ENCODE measurements around the gene MERTK. TPM values are rescaled to one million over a fixed set of nuclear protein-coding genes. Genes with fewer than 3 reads are reported as not detected.

MERTK gene
- total and polyA plus RNA-seq, 2 of the 13 experiments (the other 11 are each of a cell fraction or from before 2014, with no cell fraction given), result 37.3 to 44.7 TPM

DNA sequence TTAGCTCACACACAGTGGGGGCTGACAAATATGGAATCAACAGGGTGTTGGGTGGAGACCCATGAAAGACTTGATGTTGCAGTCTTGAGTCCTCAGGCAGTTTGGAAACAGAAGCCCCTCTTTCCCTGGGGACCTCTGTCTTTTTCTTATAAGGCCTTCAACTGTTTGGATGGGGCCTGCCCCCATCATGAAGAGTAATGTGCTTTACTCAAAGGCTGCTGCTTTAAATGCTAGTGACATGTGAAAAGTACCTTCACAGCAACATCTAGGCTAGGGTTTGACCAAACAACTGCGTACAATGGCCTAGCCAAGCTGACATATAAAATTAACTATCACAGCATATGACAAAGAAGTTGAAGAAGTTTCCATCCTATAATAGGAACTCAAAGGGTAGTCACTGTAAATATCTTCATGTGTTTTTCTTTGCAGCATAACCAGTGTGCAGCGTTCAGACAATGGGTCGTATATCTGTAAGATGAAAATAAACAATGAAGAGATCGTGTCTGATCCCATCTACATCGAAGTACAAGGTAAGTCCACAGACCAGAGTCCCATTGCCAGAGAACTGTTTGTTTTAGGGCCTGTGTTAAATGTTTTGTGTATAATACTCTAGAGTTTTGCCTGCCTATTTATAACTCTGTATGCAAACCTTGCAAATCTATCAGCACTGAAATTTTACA, 46.3 kb downstream of the MERTK start (continued):
- TF ChIP-seq EP300 (IDR thresholded peaks at IDR 0.05; ENCODE audit: low read depth in 2 of 2, low read length in 2 of 2) (peak in 1 of 2 experiments; percentile 78; a peak in 2 of 4 replicates), EP300 (CRISPR knock-in tag; IDR thresholded peaks at IDR 0.05; ENCODE audit: borderline replicate concordance) (no peak), RXRA (CRISPR knock-in tag; IDR thresholded peaks at IDR 0.05) (no peak), MEF2D (CRISPR knock-in tag; IDR thresholded peaks at IDR 0.05) (peak; percentile 71), JUND (CRISPR knock-in tag; IDR thresholded peaks at IDR 0.05) (no peak), ATF1 (CRISPR knock-in tag; IDR thresholded peaks at IDR 0.05) (peak; percentile 25; the same call in 1 of the 2 replicates), GPN1 (CRISPR knock-in tag; IDR thresholded peaks at IDR 0.05; ENCODE audit: borderline replicate concordance) (no peak), KLF13 (CRISPR knock-in tag; IDR thresholded peaks at IDR 0.05) (no peak), ZNF589 (CRISPR knock-in tag; conservative IDR thresholded peaks at IDR 0.05) (no peak), RFXAP (CRISPR knock-in tag; IDR thresholded peaks at IDR 0.05; ENCODE audit: borderline replicate concordance) (no peak), ZNF12 (CRISPR knock-in tag; IDR thresholded peaks at IDR 0.05) (0 out of 2 replicates have a peak, but pooled peaks have one; percentile 51), POLR2AphosphoS2 (IDR thresholded peaks at IDR 0.05; ENCODE audit: low read depth, low read length) (no peak), TEAD3 (CRISPR knock-in tag; optimal IDR thresholded peaks at IDR 0.05; ENCODE audit: borderline replicate concordance) (no peak), ZNF776 (CRISPR knock-in tag; IDR thresholded peaks at IDR 0.05) (no peak), ZNF383 (CRISPR knock-in tag; IDR thresholded peaks at IDR 0.05; ENCODE audit: borderline replicate concordance) (no peak), SPEN (CRISPR knock-in tag; IDR thresholded peaks at IDR 0.05; ENCODE audit: low read depth) (no peak), GATA4 (IDR thresholded peaks at IDR 0.05; ENCODE audit: borderline replicate concordance, low read depth) (peak; percentile 45; the same call in 1 of the 2 replicates), CAMTA2 (CRISPR knock-in tag; IDR thresholded peaks at IDR 0.05; ENCODE audit: borderline replicate concordance) (no peak), CCDC6 (CRISPR knock-in tag; IDR thresholded peaks at IDR 0.05) (no peak), IRX3 (CRISPR knock-in tag; IDR thresholded peaks at IDR 0.05; ENCODE audit: borderline replicate concordance, low read depth) (no peak), ARNTL (CRISPR knock-in tag; IDR thresholded peaks at IDR 0.05) (0 out of 2 replicates have a peak, but pooled peaks have one; percentile 15), NFE2L1 (CRISPR knock-in tag; IDR thresholded peaks at IDR 0.05; ENCODE audit: borderline replicate concordance) (no peak), SYNCRIP (IDR thresholded peaks at IDR 0.05; ENCODE audit: insufficient read depth, low read depth, low read length) (no peak), PHF20 (CRISPR knock-in tag; IDR thresholded peaks at IDR 0.05) (no peak)
- TF ChIP-seq, protein P1, sequence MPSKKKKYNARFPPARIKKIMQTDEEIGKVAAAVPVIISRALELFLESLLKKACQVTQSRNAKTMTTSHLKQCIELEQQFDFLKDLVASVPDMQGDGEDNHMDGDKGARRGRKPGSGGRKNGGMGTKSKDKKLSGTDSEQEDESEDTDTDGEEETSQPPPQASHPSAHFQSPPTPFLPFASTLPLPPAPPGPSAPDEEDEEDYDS (CRISPR knock-in tag; IDR thresholded peaks at IDR 0.05), result 0 out of 2 replicates have a peak, but pooled peaks have one; percentile 19
- TF ChIP-seq, protein P2, sequence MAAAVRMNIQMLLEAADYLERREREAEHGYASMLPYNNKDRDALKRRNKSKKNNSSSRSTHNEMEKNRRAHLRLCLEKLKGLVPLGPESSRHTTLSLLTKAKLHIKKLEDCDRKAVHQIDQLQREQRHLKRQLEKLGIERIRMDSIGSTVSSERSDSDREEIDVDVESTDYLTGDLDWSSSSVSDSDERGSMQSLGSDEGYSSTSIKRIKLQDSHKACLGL (CRISPR knock-in tag; IDR thresholded peaks at IDR 0.05), result no peak
- TF ChIP-seq, protein P3, sequence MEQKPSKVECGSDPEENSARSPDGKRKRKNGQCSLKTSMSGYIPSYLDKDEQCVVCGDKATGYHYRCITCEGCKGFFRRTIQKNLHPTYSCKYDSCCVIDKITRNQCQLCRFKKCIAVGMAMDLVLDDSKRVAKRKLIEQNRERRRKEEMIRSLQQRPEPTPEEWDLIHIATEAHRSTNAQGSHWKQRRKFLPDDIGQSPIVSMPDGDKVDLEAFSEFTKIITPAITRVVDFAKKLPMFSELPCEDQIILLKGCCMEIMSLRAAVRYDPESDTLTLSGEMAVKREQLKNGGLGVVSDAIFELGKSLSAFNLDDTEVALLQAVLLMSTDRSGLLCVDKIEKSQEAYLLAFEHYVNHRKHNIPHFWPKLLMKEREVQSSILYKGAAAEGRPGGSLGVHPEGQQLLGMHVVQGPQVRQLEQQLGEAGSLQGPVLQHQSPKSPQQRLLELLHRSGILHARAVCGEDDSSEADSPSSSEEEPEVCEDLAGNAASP (CRISPR knock-in tag; IDR thresholded peaks at IDR 0.05; ENCODE audit: borderline replicate concordance), result no peak
